NCI-H128 (cell line): ENCODE data around the gene KRTAP5-1.
"Not testable (repeated sequence)": the region's sequence is repeated elsewhere in the genome, so short reads cannot be mapped to it uniquely, and the experiment has no call there.

Experiments used
- DNase-seq: peaks from one replicate; lab custom pipeline; 2025; ENCODE audit not compliant: unreplicated experiment; lab: John Stamatoyannopoulos, UW

The KRTAP5-1 gene, protein sequence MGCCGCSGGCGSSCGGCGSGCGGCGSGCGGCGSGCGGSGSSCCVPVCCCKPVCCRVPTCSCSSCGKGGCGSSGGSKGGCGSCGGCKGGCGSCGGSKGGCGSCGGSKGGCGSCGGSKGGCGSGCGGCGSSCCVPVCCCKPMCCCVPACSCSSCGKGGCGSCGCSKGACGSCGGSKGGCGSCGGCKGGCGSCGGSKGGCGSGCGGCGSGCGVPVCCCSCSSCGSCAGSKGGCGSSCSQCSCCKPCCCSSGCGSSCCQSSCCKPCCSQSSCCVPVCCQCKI

DNA sequence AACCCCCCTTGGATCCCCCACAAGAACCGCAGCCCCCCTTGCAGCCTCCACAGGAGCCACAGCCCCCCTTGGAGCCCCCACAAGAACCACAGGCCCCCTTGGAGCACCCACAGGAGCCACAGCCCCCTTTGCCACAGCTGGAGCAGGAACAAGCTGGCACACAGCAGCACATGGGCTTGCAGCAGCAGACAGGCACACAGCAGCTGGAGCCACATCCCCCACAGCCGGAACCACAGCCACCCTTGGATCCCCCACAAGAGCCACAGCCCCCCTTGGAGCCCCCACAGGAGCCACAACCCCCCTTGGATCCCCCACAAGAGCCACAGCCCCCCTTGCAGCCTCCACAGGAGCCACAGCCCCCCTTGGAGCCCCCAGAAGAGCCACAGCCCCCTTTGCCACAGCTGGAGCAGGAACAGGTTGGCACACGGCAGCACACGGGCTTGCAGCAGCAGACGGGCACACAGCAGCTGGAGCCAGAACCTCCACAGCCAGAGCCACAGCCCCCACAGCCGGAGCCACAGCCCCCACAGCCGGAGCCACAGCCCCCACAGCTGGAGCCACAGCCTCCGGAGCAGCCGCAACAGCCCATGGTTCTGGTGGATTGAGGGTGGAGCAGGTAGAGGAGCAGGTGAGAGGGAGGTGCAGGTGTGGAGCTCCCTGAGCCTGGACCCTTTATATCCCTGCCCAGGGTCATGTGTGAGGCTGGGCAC, at the start of gene KRTAP5-1:
KRTAP5-1 (minus strand) TSS at position 623 of the 710 bp plus-strand sequence; CDS start at position 589, 34 bp downstream.
- not testable (repeated sequence) for DNase-seq

GRCh38 chr11:1633864-1634263, 48.8 kb upstream of the KRTAP5-1 start:
- DNase-seq = no peak

- DNase-seq = no peak
Observed at GRCh38 chr11:1632053-1632714, 47.1 kb upstream of the KRTAP5-1 start.

DNA sequence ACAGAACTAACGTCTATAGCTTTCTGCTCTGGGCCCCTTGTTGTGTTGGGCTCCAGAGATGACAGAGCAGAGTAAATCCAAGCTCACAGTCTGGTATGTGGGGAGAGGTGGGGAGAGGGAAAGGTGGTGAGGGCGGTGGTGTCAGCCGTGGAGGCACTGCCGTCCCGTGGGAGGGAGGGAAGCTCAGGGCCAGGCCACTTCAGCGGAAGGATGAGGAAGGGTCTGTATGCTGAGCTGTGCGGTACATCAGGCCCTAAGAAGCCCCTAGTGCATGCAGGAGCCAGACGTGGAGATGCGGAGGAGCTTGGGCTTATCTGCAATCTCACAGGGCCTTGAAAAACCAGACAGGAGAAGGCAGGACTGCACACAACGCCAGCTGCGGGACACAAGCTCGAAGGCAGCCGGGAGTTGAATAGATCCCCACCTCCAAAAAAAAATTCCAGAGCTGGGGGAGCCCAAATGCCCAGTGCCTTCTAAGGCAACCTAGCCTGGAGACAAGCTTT, 46.0 kb upstream of the KRTAP5-1 start:
- no peak for DNase-seq

DNA sequence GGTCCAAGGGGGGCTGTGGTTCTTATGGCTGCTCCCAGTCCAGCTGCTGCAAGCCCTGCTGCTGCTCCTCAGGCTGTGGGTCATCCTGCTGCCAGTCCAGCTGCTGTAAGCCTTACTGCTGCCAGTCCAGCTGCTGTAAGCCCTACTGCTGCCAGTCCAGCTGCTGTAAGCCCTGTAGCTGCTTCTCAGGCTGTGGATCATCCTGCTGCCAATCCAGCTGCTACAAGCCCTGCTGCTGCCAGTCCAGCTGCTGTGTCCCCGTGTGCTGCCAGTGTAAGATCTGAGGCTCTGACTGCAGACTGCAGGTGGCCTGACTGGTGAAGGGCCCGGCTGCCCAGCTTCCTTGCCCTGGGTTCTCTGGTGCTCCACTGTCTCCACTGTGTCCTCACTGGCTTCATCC, 45.2 kb upstream of the KRTAP5-1 start:
- DNase-seq = no peak

DNA sequence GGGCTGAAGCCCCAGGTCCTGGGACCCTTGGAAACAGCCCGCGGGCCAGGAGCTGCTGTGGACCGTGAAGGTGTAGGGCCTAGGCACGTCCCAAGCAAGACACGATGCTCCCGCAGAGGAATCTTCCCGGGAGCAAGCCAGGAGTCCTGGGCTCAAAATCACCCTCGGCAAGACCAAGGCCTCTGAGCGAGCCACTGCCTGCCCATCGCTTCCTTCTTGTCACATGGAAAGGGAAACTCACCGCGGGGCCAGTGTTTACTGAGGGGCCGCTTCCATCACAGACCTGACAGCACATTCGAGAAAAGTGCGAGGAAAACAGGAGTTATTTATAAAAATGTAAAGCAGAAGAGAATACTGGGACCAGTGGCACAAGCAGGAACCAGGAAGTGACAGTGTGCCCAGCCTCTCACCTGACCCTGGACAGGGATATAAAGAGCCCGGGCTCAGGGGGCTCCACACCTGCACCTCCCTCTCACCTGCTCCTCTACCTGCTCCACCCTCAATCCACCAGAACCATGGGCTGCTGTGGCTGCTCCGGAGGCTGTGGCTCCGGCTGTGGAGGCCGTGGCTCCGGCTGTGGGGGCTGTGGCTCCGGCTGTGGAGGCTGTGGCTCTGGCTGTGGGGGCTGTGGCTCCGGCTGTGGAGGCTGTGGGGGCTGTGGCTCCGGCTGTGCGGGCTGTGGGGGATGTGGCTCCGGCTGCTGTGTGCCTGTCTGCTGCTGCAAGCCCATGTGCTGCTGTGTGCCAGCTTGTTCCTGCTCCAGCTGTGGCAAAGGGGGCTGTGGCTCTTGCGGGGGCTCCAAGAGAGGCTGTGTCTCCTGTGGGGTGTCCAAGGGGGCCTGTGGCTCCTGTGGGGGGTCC, 44.5 kb upstream of the KRTAP5-1 start, which contains the start of gene KRTAP5-5:
KRTAP5-5 (plus strand) TSS at position 450 of the 860 bp plus-strand sequence; CDS start at position 516, 66 bp downstream.
- no peak for DNase-seq

DNA sequence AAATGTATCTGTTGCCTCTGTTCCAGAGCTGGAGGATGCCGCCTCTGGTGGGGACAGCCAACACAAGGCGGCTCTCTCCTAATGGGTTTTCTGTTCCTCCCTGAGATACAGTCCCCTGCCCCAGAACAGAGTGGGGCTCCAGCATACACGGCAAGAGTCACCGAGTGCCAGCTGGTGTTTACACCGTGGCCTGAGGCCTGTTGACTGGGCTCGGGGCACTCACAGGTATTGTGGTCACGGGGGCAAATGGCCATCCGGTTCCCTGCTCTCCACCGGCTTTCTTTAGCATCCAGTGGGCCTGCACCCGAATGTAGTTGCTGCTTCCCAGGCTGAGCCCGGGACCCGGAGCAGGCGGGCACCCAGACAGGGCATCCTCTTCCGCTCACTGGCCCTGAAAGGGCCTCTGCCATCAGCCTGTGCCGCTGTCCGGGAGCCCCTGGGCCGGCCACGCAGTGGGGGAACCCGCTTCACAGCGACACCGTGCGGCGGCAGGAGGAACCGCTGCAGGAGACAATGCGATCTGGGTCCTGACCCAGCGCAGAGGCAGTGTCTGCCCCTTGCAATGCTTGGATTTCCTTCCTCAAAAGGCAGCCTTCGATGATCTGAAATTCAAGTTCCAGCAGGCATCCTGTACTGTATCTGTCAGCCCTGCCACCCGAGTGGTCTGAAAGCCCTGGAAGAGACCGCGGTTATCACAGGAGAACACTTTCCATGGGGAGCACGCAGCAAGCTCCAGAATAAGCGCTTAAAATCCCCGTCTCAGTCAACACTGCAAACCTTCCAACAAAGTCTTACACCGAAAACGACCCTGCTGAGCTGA, 43.6 kb upstream of the KRTAP5-1 start:
- no peak for DNase-seq

DNA sequence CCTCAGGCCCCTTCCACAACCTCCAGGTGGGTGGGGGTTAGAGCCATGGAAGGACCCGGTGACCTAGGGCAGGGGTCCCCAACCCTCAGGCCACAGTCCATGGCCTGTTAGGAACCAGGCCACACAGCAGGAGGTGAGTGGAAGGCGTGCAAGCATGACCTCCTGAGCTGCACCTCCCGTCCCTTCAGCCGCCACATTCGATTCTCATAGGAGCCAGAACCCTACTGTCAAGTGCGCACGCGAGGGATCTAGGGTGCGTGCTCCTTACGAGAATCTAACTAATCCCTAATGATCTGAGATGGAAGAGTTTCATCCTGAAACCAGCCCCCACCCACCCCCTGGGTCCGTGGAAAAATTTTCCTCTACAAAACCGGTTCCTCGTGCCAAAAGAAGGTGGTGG, 40.5 kb upstream of the KRTAP5-1 start:
- no peak for DNase-seq

- DNase-seq = no peak
Observed at GRCh38 chr11:1624621-1625020, 39.5 kb upstream of the KRTAP5-1 start.

- no peak for DNase-seq
Observed at GRCh38 chr11:1623716-1624115, 38.6 kb upstream of the KRTAP5-1 start.

DNA sequence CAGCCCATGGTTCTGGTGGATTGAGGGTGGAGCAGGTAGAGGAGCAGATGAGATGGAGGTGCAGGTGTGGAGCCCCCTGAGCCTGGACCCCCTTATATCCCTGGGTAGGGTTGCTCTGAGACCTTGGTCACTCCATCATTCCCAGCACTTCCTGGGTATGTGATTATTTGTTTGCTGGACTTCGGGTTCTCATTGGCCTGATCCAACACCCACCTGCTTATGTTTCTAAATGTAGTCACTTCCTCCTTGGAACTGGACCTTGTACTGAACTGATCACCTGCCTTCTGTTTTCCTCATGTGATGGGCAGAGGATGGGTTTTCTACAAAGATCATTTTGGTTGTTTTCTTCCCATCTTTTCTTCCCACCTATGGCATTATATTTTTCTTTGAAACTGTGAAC, 37.0 kb upstream of the KRTAP5-1 start, which contains the start of gene KRTAP5-4:
KRTAP5-4 (minus strand) TSS at position 53 of the 400 bp plus-strand sequence; CDS start at position 8, 45 bp downstream.
- DNase-seq = no peak

- no peak for DNase-seq
Observed at GRCh38 chr11:1619449-1619848, 34.4 kb upstream of the KRTAP5-1 start.

- no peak for DNase-seq
Observed at GRCh38 chr11:1618231-1618630, 33.1 kb upstream of the KRTAP5-1 start.

DNA sequence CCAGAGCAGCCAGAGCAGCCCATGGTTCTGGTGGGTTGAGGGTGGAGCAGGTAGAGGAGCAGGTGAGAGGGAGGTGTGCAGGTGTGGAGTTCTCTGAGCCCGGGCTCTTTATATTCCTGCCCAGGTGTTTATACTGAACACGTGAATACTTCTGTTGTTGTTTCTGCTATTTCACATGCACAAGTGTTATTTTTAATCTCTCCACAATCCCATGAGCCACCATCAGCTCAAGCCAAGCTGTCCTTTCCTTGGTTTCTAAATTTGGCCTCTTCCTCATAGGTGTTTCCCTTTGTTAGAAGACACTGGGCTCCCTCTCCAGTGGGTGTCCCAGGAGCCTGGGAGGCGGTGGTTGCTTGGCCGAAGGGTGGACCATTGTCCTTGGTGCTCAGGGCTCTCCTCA, 23.3 kb upstream of the KRTAP5-1 start, which contains the start of gene KRTAP5-3:
KRTAP5-3 (minus strand) TSS at position 101 of the 400 bp plus-strand sequence; CDS start at position 23, 78 bp downstream.
- no peak for DNase-seq

- not testable (repeated sequence) for DNase-seq
Observed at GRCh38 chr11:1607901-1608300, 22.8 kb upstream of the KRTAP5-1 start.

- DNase-seq = not testable (repeated sequence)
Observed at GRCh38 chr11:1607156-1607845, 22.2 kb upstream of the KRTAP5-1 start.

DNA sequence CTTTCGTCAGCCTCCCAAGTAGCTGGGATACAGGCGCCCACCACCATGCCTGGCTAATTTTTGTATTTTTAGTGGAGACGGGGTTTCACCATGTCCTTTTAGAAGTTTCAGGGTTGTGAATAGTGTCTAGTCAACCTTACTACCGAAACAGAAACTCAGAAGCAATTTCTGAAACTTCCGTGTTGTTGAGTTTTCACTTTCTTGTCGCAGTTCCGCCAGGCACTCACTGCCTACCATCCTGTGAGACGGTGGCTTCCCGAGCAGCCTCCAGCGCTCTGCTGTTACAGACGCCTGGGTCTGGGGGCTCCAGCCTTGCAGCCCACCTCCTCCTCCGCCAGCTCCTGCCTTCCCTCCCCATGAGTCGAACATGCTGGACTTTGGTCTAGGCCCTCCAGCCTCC, 20.8 kb upstream of the KRTAP5-1 start:
- DNase-seq = not testable (repeated sequence)

- DNase-seq = no peak
Observed at GRCh38 chr11:1604711-1605110, 19.6 kb upstream of the KRTAP5-1 start.

DNA sequence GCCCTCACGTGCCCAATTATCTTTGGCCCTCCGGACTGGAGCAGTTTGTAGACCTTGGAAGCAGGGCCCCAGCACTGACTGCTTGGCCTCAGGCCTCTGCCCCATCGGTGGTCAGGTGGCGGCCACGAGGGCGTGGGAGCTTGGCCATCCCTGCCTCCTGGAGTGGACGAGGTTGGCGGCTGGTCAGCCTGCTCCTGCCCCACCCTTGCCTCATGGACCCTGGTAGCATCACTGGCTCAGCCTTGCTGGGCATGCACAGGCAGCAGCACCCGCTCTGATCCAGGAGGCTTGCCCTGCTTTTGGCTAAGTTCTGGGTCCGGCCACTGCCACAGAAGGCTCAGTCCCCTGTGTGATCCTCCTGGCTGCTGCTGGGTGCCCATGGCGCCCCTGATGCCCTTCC, 19.1 kb upstream of the KRTAP5-1 start:
- no peak for DNase-seq
